GM21423 (cell line): ENCODE results near the gene TMEM273.

Source experiments
- ATAC-seq: cut with Tn5 transposase; IDR thresholded peaks from one replicate; pipeline ENCODE4 v1.9.1; 2021; ENCODE audit warnings: mild to moderate bottlenecking, moderate library complexity; ENCODE audit not compliant: unreplicated experiment

TMEM273 gene

GRCh38 chr10:49149881-49150280, 38.3 kb downstream of the TMEM273 start:
- ATAC-seq: no peak

GRCh38 chr10:49144058-49144720, 44.0 kb downstream of the TMEM273 start:
- ATAC-seq: no peak

- ATAC-seq: no peak
Measured at GRCh38 chr10:49143249-49143648, 44.9 kb downstream of the TMEM273 start.

GRCh38 chr10:49141541-49142332, 46.5 kb downstream of the TMEM273 start:
- peak; percentile 62 for ATAC-seq

- no peak for ATAC-seq
Measured at GRCh38 chr10:49140304-49141177, 47.6 kb downstream of the TMEM273 start.

- ATAC-seq: no peak
Measured at GRCh38 chr10:49139846-49140195, 48.4 kb downstream of the TMEM273 start.

GRCh38 chr10:49139028-49139845, 49.0 kb downstream of the TMEM273 start:
- ATAC-seq: no peak

- no peak for ATAC-seq
Measured at GRCh38 chr10:49138361-49138891, 49.8 kb downstream of the TMEM273 start.

- ATAC-seq: no peak
Measured at GRCh38 chr10:49136525-49136924, 51.7 kb downstream of the TMEM273 start.

- no peak for ATAC-seq
Measured at GRCh38 chr10:49135575-49136313, 52.4 kb downstream of the TMEM273 start.

- no peak for ATAC-seq
Measured at GRCh38 chr10:49134327-49134726, 53.9 kb downstream of the TMEM273 start.

GRCh38 chr10:49133706-49134248, 54.4 kb downstream of the TMEM273 start, which contains the start of gene FAM170B:
Gene FAM170B (minus strand): TSS chr10:49134021. CDS start chr10:49133918, 103 bp downstream.
- ATAC-seq: no peak

GRCh38 chr10:49132362-49132737, 55.8 kb downstream of the TMEM273 start:
- no peak for ATAC-seq

- ATAC-seq: no peak
Measured at GRCh38 chr10:49131507-49132361, 56.5 kb downstream of the TMEM273 start.

- no peak for ATAC-seq
Measured at GRCh38 chr10:49129376-49129775, 58.8 kb downstream of the TMEM273 start.

GRCh38 chr10:49128854-49129253, 59.3 kb downstream of the TMEM273 start:
- no peak for ATAC-seq

- ATAC-seq: no peak
Measured at GRCh38 chr10:49123981-49124950, 63.9 kb downstream of the TMEM273 start.
